Measurements from ENCODE around the gene THNSL1. TPM values are rescaled to one million over a fixed set of nuclear protein-coding genes. Genes with fewer than 3 reads are reported as not detected.
A peak's percentile ranks its signal among the peaks of the same experiment; 100 is the strongest.

THNSL1 gene
- total and polyA plus RNA-seq, 9 of the 15 experiments (the other 6 are each of a cell fraction or from before 2014, with no cell fraction given), result 4.5 to 8.6 (median 6.3) TPM

GRCh38 chr10:25016376-25017153 is at the start of gene THNSL1 (continued):
- TF ChIP-seq, protein P1, sequence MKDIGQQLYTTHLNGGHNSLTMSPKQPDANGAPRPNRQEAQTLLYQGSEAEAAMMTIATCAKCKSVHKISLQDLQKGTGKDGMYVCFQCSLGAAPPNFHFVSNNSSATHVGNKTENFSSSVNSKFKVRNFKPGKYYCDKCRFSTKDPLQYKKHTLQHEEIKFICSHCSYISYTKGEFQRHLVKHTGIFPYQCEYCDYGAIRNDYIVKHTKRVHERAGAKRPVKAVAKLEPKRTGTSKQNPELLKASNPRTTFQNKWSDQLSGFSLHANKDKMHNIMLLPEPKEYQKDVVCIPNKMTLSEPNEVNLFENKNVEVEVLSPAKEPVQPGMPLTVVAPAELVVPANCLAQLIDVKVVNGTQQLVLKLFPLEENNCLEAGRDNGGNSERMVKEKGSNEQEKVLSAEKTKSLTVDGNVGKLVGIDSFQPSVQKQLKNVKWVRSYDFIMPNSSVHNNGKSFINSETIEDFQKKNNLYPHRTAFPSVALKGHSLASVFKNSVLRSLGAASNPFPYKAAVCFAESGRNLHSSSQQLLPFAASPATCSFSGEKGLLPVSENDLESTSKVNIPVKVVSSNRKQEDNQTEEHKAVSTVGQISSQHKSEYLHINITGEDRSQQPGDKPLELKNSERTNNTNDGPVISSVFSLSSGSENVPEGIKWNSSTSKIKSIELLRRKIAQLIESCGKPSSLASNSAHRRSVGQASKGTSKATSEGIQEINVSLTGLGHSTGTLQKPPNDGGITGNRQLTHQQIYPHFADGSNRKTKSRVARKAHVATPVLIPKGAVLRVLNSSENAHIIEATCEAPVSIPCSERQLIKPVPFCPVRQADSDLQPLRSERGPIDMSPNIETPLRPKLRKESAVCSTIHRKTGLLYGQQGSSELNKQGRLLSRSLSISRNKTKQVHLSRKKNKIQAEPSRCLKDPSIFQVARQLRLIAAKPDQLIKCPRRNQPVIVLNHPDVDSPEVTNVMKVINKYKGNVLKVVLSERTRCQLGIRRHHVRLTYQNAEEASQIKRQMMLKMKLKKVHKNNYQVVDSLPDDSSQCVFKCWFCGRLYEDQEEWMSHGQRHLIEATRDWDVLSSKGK (CRISPR knock-in tag; IDR thresholded peaks at IDR 0.05), result no peak
- TF ChIP-seq, protein P2, sequence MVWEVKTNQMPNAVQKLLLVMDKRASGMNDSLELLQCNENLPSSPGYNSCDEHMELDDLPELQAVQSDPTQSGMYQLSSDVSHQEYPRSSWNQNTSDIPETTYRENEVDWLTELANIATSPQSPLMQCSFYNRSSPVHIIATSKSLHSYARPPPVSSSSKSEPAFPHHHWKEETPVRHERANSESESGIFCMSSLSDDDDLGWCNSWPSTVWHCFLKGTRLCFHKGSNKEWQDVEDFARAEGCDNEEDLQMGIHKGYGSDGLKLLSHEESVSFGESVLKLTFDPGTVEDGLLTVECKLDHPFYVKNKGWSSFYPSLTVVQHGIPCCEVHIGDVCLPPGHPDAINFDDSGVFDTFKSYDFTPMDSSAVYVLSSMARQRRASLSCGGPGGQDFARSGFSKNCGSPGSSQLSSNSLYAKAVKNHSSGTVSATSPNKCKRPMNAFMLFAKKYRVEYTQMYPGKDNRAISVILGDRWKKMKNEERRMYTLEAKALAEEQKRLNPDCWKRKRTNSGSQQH (CRISPR knock-in tag; IDR thresholded peaks at IDR 0.05), result peak; percentile 31; the same call in 1 of the 2 replicates
- TF ChIP-seq HSF4 (CRISPR knock-in tag; IDR thresholded peaks at IDR 0.05; ENCODE audit: borderline replicate concordance) (no peak), TCF7 (IDR thresholded peaks at IDR 0.05; ENCODE audit: borderline replicate concordance) (no peak; the same call in 1 of the 2 replicates), PHF21A (IDR thresholded peaks at IDR 0.05; ENCODE audit: borderline replicate concordance, low read depth) (no peak), ASH1L (IDR thresholded peaks at IDR 0.05; ENCODE audit: borderline replicate concordance, low read depth, partially characterized antibody) (no peak), CLOCK (CRISPR knock-in tag; IDR thresholded peaks at IDR 0.05; ENCODE audit: borderline replicate concordance) (peak; percentile 53; the same call in 1 of the 2 replicates), DDX20 (tag; IDR thresholded peaks at IDR 0.05; ENCODE audit: low read depth) (no peak), POLR2H (tag; IDR thresholded peaks at IDR 0.05; ENCODE audit: low read depth) (peak; percentile 87), ZNF561 (CRISPR knock-in tag; conservative IDR thresholded peaks at IDR 0.05) (no peak), NRF1 (conservative IDR thresholded peaks at IDR 0.05 in 1 of 2, IDR thresholded peaks at IDR 0.05 in 1 of 2) (peak; percentile 97)
- TF ChIP-seq, protein P3, sequence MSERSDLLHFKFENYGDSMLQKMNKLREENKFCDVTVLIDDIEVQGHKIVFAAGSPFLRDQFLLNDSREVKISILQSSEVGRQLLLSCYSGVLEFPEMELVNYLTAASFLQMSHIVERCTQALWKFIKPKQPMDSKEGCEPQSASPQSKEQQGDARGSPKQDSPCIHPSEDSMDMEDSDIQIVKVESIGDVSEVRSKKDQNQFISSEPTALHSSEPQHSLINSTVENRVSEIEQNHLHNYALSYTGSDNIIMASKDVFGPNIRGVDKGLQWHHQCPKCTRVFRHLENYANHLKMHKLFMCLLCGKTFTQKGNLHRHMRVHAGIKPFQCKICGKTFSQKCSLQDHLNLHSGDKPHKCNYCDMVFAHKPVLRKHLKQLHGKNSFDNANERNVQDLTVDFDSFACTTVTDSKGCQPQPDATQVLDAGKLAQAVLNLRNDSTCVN (CRISPR knock-in tag; IDR thresholded peaks at IDR 0.05), result no peak
- TF ChIP-seq, protein P4, sequence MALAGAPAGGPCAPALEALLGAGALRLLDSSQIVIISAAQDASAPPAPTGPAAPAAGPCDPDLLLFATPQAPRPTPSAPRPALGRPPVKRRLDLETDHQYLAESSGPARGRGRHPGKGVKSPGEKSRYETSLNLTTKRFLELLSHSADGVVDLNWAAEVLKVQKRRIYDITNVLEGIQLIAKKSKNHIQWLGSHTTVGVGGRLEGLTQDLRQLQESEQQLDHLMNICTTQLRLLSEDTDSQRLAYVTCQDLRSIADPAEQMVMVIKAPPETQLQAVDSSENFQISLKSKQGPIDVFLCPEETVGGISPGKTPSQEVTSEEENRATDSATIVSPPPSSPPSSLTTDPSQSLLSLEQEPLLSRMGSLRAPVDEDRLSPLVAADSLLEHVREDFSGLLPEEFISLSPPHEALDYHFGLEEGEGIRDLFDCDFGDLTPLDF (CRISPR knock-in tag; IDR thresholded peaks at IDR 0.05), result peak; percentile 86
- TF ChIP-seq, protein P5, sequence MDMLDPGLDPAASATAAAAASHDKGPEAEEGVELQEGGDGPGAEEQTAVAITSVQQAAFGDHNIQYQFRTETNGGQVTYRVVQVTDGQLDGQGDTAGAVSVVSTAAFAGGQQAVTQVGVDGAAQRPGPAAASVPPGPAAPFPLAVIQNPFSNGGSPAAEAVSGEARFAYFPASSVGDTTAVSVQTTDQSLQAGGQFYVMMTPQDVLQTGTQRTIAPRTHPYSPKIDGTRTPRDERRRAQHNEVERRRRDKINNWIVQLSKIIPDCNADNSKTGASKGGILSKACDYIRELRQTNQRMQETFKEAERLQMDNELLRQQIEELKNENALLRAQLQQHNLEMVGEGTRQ (CRISPR knock-in tag; IDR thresholded peaks at IDR 0.05), result peak; percentile 99
